NT2/D1 (cell line): ENCODE measurements around the gene TNFAIP2.

Source experiments
- DNase-seq: peaks from one replicate; pipeline ENCODE4 v3.0.0-alpha.2; 2011; ENCODE audit warnings: low read depth, low spot score
- H3K27me3 ChIP-seq: 2 replicates; pipeline ENCODE4 v1.6.0; 2011; ENCODE audit warnings: mild to moderate bottlenecking; ENCODE audit not compliant: insufficient read length, insufficient read depth
- H3K36me3 ChIP-seq: 2 replicates; pipeline ENCODE4 v1.6.1; 2011; ENCODE audit warnings: mild to moderate bottlenecking, low read length, mixed read lengths; ENCODE audit not compliant: insufficient read depth, insufficient read length
- H3K4me1 ChIP-seq: 2 replicates; pipeline ENCODE4 v1.5.1; 2011; ENCODE audit not compliant: insufficient read depth, insufficient read length
- H3K4me3 ChIP-seq: 2 replicates; pipeline ENCODE4 v1.5.1; 2011; ENCODE audit warnings: low read depth; ENCODE audit not compliant: insufficient read length
- H3K9ac ChIP-seq: 2 replicates; pipeline ENCODE4 v1.6.0; 2011; ENCODE audit warnings: low read depth; ENCODE audit not compliant: insufficient read length
- H3K9me3 ChIP-seq: 2 replicates; pipeline ENCODE4 v1.5.1; 2011; ENCODE audit warnings: mild to moderate bottlenecking, low read length; ENCODE audit not compliant: insufficient read depth
- SUZ12 ChIP-seq: IDR thresholded peaks from 2 replicates; pipeline ENCODE4 v1.6.1; 2011; ENCODE audit not compliant: insufficient read length, insufficient read depth; ENCODE audit errors: extremely low read depth
- YY1 ChIP-seq: IDR thresholded peaks from 2 replicates; pipeline ENCODE4 v1.6.1; 2011; ENCODE audit not compliant: insufficient read length, insufficient read depth
- ZNF274 ChIP-seq: IDR thresholded peaks from 2 replicates; pipeline ENCODE4 v1.6.1; 2011; ENCODE audit warnings: mild to moderate bottlenecking, low read depth, low read length

TNFAIP2 gene

GRCh38 chr14:103137689-103138300, 14.5 kb downstream of the TNFAIP2 start:
- Histone ChIP-seq H3K36me3 (peaks cover 37% of the 10 kb centered on the region), H3K4me3 (no peak overlapping the region), H3K27me3 (no peaks in the 10 kb centered on the region), H3K4me1 (peaks cover 9% of the 10 kb centered on the region), H3K9ac (peak overlapping the region; percentile 81), H3K9me3 (no peaks in the 10 kb centered on the region)
- no peak for DNase-seq
- no peak for TF ChIP-seq SUZ12
- no peak for TF ChIP-seq ZNF274
- TF ChIP-seq YY1: no peak

GRCh38 chr14:103138301-103139131, 15.3 kb downstream of the TNFAIP2 start:
- H3K4me1 ChIP-seq: peaks cover 9% of the 10 kb centered on the region
- DNase-seq: no peak
- peak overlapping the region; percentile 81 for H3K9ac ChIP-seq
- peak overlapping the region; percentile 30 for H3K4me3 ChIP-seq
- TF ChIP-seq YY1: no peak
- peaks cover 30% of the 10 kb centered on the region for H3K36me3 ChIP-seq
- no peaks in the 10 kb centered on the region for H3K27me3 ChIP-seq
- H3K9me3 ChIP-seq: no peaks in the 10 kb centered on the region

- TF ChIP-seq YY1: no peak
- H3K9ac ChIP-seq: peak overlapping the region; percentile 81
Observed at GRCh38 chr14:103139132-103140025, 16.1 kb downstream of the TNFAIP2 start.

GRCh38 chr14:103140316-103141109, 17.3 kb downstream of the TNFAIP2 start:
- no peak for TF ChIP-seq YY1
- TF ChIP-seq SUZ12: no peak
- TF ChIP-seq ZNF274: no peak
- H3K27me3 ChIP-seq: no peaks in the 10 kb centered on the region
- H3K4me3 ChIP-seq: no peak overlapping the region
- H3K4me1 ChIP-seq: peaks cover 9% of the 10 kb centered on the region
- no peaks in the 10 kb centered on the region for H3K9me3 ChIP-seq
- no peak overlapping the region for H3K9ac ChIP-seq
- peaks cover 11% of the 10 kb centered on the region for H3K36me3 ChIP-seq
- DNase-seq: no peak

More at GRCh38 chr14:103139132-103140025, 16.1 kb downstream of the TNFAIP2 start:
- no peak for DNase-seq
- peaks cover 9% of the 10 kb centered on the region for H3K4me1 ChIP-seq
- no peaks in the 10 kb centered on the region for H3K9me3 ChIP-seq
- peak overlapping the region; percentile 30 for H3K4me3 ChIP-seq
- peaks cover 22% of the 10 kb centered on the region for H3K36me3 ChIP-seq
- no peaks in the 10 kb centered on the region for H3K27me3 ChIP-seq

- no peak for DNase-seq
- no peaks in the 10 kb centered on the region for H3K9me3 ChIP-seq
- peaks cover 9% of the 10 kb centered on the region for H3K4me1 ChIP-seq
- TF ChIP-seq YY1 (no peak), SUZ12 (no peak)
- no peak overlapping the region for H3K4me3 ChIP-seq
- no peaks in the 10 kb centered on the region for H3K27me3 ChIP-seq
- H3K9ac ChIP-seq: no peak overlapping the region
- H3K36me3 ChIP-seq: peaks cover 3% of the 10 kb centered on the region
Observed at GRCh38 chr14:103141117-103141796, 18.0 kb downstream of the TNFAIP2 start.

GRCh38 chr14:103142026-103142425, 18.8 kb downstream of the TNFAIP2 start:
- Histone ChIP-seq H3K4me1 (peaks cover 9% of the 10 kb centered on the region), H3K9me3 (no peaks in the 10 kb centered on the region), H3K9ac (no peak overlapping the region), H3K36me3 (no peaks in the 10 kb centered on the region), H3K4me3 (no peak overlapping the region), H3K27me3 (no peaks in the 10 kb centered on the region)
- TF ChIP-seq ZNF274 (no peak), YY1 (no peak), SUZ12 (no peak)
- DNase-seq: no peak
